HepG2 (cell line): ENCODE results near the gene ATXN7L3. TPM values are rescaled to one million over a fixed set of nuclear protein-coding genes. Genes with fewer than 3 reads are reported as not detected.

Source experiments
- ARNTL ChIP-seq: sonication (generic); formaldehyde crosslinking; IDR thresholded peaks from 2 replicates; pipeline ENCODE4 v1.4.0; 2020; ENCODE audit warnings: mild to moderate bottlenecking, missing genetic modification reagents
- CEBPB ChIP-seq: IDR thresholded peaks from 2 replicates; pipeline ENCODE4 v1.6.1; 2011; ENCODE audit warnings: low read depth, low read length, improper control_type of control experiment, borderline replicate concordance
- ELF4 ChIP-seq: sonication (generic); formaldehyde crosslinking; IDR thresholded peaks from 2 replicates; pipeline ENCODE4 v1.5.0; 2020; ENCODE audit warnings: missing genetic modification reagents, mild to moderate bottlenecking, moderate library complexity, borderline replicate concordance
- ETV5 ChIP-seq: IDR thresholded peaks from 2 replicates; pipeline ENCODE4 v1.6.1; 2018; ENCODE audit warnings: missing biosample characterization, missing genetic modification reagents, inconsistent platforms, borderline replicate concordance
- FOXA3 ChIP-seq: IDR thresholded peaks from 2 replicates; pipeline ENCODE4 v1.6.1; 2016; ENCODE audit warnings: missing genetic modification reagents, missing compliant biosample characterization
- HMGXB4 ChIP-seq, 2 experiments: sonication (generic) in 1 of 2; formaldehyde crosslinking in 1 of 2; IDR thresholded peaks; 2 replicates each; pipeline versions ENCODE4 v1.4.0 to v1.6.1; 2018 to 2020; ENCODE audit warnings: missing genetic modification reagents in 2 of 2, borderline replicate concordance in 1 of 2, low read depth in 1 of 2, mild to moderate bottlenecking in 1 of 2, missing biosample characterization in 1 of 2
- JARID2 ChIP-seq: sonication (generic); formaldehyde crosslinking; IDR thresholded peaks from 2 replicates; pipeline ENCODE4 v1.8.1; 2023; ENCODE audit warnings: missing genetic modification reagents, inconsistent platforms; ENCODE audit not compliant: insufficient replicate concordance
- JDP2 ChIP-seq: sonication (generic); formaldehyde crosslinking; IDR thresholded peaks from 2 replicates; pipeline ENCODE4 v1.8.1; 2022; ENCODE audit warnings: missing genetic modification reagents, borderline replicate concordance
- MBD4 ChIP-seq: IDR thresholded peaks from 2 replicates; pipeline ENCODE4 v1.6.1; 2012; ENCODE audit warnings: low read length, inconsistent platforms, borderline replicate concordance
- POLR2AphosphoS5 ChIP-seq: IDR thresholded peaks from 2 replicates; pipeline ENCODE4 v1.6.1; 2012; ENCODE audit warnings: low read depth, low read length
- REXO4 ChIP-seq: sonication (generic); formaldehyde crosslinking; IDR thresholded peaks from 2 replicates; pipeline ENCODE4 v1.8.0; 2022; ENCODE audit warnings: missing genetic modification reagents, mild to moderate bottlenecking, borderline replicate concordance
- SALL2 ChIP-seq: sonication (generic); formaldehyde crosslinking; IDR thresholded peaks from 2 replicates; pipeline ENCODE4 v1.8.1; 2023; ENCODE audit warnings: mild to moderate bottlenecking, missing genetic modification reagents, inconsistent platforms
- SOX13 ChIP-seq, 3 experiments: fragments of 450-650 bp in 1 of 3; sonication (generic) in 1 of 3; formaldehyde crosslinking in 1 of 3; IDR thresholded peaks in 2 of 3; conservative IDR thresholded peaks in 1 of 3; 2 replicates each; pipeline versions ENCODE4 v1.5.0 to v1.6.1; 2016 to 2020; ENCODE audit warnings: antibody characterized with exemption in 1 of 3, mild to moderate bottlenecking in 1 of 3, missing compliant biosample characterization in 1 of 3, missing genetic modification reagents in 1 of 3, moderate library complexity in 1 of 3
- ZNF383 ChIP-seq: sonication (generic); formaldehyde crosslinking; IDR thresholded peaks from 2 replicates; pipeline ENCODE4 v1.4.0; 2020; ENCODE audit warnings: missing genetic modification reagents, mild to moderate bottlenecking, borderline replicate concordance
- ZNF546 ChIP-seq: sonication (generic); formaldehyde crosslinking; conservative IDR thresholded peaks from 2 replicates; pipeline ENCODE4 v1.8.1; 2023; ENCODE audit warnings: mild to moderate bottlenecking, missing genetic modification reagents
- ZNF569 ChIP-seq: sonication (generic); formaldehyde crosslinking; IDR thresholded peaks from 2 replicates; pipeline ENCODE4 v1.5.0; 2020; ENCODE audit warnings: mild to moderate bottlenecking, missing genetic modification reagents, moderate library complexity, borderline replicate concordance
- ZNF678 ChIP-seq: sonication (generic); formaldehyde crosslinking; IDR thresholded peaks from 2 replicates; pipeline ENCODE4 v1.4.0; 2020; ENCODE audit warnings: mild to moderate bottlenecking, missing genetic modification reagents
- ZNF83 ChIP-seq: sonication (generic); formaldehyde crosslinking; IDR thresholded peaks from 2 replicates; pipeline ENCODE4 v1.4.0; 2020; ENCODE audit warnings: missing genetic modification reagents, mild to moderate bottlenecking, borderline replicate concordance
- polyA plus RNA-seq, 8 experiments: library from polyadenylated mRNA; depleted of rRNA in 3 of 8; stranded (reverse) in 7 of 8; unstranded in 1 of 8; fragments of >200 nt; fragmentation: Illumina TruSeq in 4 of 8; extraction: Trizol in 4 of 8; gene quantifications; 2 replicates each; pipeline versions ENCODE4 v1.2.1 to v1.2.3, GENCODE V29; 2011 to 2016; ENCODE audit warnings: low read depth in 4 of 8, missing spikeins in 1 of 8, mixed read lengths in 1 of 8; ENCODE audit not compliant: insufficient read depth in 1 of 8
- total RNA-seq, 5 experiments: library from RNA; depleted of rRNA; stranded (reverse); fragments of >200 nt; fragmentation: Illumina TruSeq; extraction: Trizol; gene quantifications; 2 replicates each; pipeline ENCODE4 v1.2.3, GENCODE V29; 2016; ENCODE audit warnings: low read depth in 1 of 5
- TF ChIP-seq, protein P1 (sequence below): sonication (generic); formaldehyde crosslinking; IDR thresholded peaks from 2 replicates; pipeline ENCODE4 v1.8.0; 2022; ENCODE audit warnings: low read depth, missing genetic modification reagents
- TF ChIP-seq, protein P2 (sequence below): sonication (generic); formaldehyde crosslinking; IDR thresholded peaks from 2 replicates; pipeline ENCODE4 v1.4.0; 2020; ENCODE audit warnings: missing genetic modification reagents; ENCODE audit errors: not compliant biosample characterization
- TF ChIP-seq, protein P3 (sequence below): IDR thresholded peaks from 2 replicates; pipeline ENCODE4 v1.6.1; 2016; ENCODE audit warnings: low read depth, control low read depth

Gene ATXN7L3
- total and polyA plus RNA-seq, 2 of the 13 experiments (the other 11 are each of a cell fraction or from before 2014, with no cell fraction given), result 44.5 to 59.1 TPM

- TF ChIP-seq, protein P1, sequence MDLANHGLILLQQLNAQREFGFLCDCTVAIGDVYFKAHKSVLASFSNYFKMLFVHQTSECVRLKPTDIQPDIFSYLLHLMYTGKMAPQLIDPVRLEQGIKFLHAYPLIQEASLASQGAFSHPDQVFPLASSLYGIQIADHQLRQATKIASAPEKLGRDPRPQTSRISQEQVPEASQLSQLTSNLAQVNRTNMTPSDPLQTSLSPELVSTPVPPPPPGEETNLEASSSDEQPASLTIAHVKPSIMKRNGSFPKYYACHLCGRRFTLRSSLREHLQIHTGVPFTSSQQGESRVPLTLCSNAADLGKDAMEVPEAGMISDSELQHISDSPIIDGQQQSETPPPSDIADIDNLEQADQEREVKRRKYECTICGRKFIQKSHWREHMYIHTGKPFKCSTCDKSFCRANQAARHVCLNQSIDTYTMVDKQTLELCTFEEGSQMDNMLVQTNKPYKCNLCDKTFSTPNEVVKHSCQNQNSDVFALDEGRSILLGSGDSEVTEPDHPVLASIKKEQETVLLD, result no peak
- TF ChIP-seq ELF4 (no peak), CEBPB (no peak), HMGXB4 (CRISPR knock-in tag; IDR thresholded peaks at IDR 0.05; ENCODE audit: borderline replicate concordance in 1 of 2, low read depth in 1 of 2) (peak in 1 of 2 experiments; percentile 60; a peak in 1 of 4 replicates), MBD4 (no peak), SALL2 (CRISPR knock-in tag) (no peak), JDP2 (CRISPR knock-in tag) (no peak), SOX13 (IDR thresholded peaks at IDR 0.05) (no peak), SOX13 (CRISPR knock-in tag; conservative IDR thresholded peaks at IDR 0.05 in 1 of 2, IDR thresholded peaks at IDR 0.05 in 1 of 2) (no peak), ETV5 (CRISPR knock-in tag) (no peak), ZNF678 (CRISPR knock-in tag) (peak; percentile 61; the same call in 1 of the 2 replicates), ARNTL (CRISPR knock-in tag) (no peak; the same call in 1 of the 2 replicates), POLR2AphosphoS5 (peak; percentile 62), ZNF83 (no peak), ZNF383 (CRISPR knock-in tag) (no peak), ZNF569 (no peak), FOXA3 (no peak), JARID2 (no peak), ZNF546 (0 out of 2 replicates have a peak, but pooled peaks have one; percentile 52), REXO4 (no peak)
- TF ChIP-seq, protein P2, sequence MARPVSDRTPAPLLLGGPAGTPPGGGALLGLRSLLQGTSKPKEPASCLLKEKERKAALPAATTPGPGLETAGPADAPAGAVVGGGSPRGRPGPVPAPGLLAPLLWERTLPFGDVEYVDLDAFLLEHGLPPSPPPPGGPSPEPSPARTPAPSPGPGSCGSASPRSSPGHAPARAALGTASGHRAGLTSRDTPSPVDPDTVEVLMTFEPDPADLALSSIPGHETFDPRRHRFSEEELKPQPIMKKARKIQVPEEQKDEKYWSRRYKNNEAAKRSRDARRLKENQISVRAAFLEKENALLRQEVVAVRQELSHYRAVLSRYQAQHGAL (CRISPR knock-in tag), result no peak
- TF ChIP-seq, protein P3, sequence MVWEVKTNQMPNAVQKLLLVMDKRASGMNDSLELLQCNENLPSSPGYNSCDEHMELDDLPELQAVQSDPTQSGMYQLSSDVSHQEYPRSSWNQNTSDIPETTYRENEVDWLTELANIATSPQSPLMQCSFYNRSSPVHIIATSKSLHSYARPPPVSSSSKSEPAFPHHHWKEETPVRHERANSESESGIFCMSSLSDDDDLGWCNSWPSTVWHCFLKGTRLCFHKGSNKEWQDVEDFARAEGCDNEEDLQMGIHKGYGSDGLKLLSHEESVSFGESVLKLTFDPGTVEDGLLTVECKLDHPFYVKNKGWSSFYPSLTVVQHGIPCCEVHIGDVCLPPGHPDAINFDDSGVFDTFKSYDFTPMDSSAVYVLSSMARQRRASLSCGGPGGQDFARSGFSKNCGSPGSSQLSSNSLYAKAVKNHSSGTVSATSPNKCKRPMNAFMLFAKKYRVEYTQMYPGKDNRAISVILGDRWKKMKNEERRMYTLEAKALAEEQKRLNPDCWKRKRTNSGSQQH, result no peak
Observed at GRCh38 chr17:44187131-44187899, 12.4 kb downstream of the ATXN7L3 start (continued).
